GM19455 (cell line): Measurements from ENCODE around the gene PEX5.

Source experiments
- ATAC-seq: cut with Tn5 transposase; IDR thresholded peaks from one replicate; pipeline ENCODE4 v1.9.1; 2021; ENCODE audit not compliant: unreplicated experiment

The PEX5 gene

DNA sequence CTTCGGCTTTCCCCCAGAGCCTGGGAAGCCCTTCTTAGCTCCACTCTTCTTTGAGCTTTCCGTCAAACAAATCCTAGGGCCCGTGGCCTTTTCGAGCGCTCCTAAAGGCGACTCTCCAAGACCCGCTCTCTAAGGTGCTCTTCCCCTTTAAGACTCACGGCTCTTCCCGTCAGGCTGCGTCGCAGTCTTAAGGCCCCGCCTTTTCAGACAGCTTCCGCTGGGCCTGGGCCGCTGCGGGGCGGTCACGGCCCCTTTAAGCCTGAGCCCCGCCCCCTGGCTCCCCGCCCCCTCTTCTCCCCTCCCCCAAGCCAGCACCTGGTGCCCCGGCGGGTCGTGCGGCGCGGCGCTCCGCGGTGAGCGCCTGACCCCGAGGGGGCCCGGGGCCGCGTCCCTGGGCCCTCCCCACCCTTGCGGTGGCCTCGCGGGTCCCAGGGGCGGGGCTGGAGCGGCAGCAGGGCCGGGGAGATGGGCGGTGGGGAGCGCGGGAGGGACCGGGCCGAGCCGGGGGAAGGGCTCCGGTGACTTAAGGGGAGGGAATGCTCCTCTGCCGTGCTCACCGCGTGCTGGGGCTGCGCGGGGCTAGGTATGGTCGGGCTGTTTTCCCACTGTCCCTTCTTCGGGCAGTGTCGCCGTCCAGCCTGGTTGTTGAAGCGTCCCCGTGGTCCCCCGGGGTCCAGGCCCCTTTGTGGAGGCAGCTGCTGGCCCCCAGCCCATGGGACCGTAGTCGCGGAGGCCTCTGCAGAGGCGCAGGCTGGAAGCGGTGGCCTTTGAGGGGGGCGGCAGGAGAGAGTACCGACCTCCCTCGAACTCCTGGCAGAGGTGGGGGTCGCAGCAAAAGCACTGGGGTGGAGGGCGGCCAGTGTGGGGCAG is at the start of gene PEX5:
Gene PEX5 (plus strand): TSS at position 289 of the 870 bp plus-strand sequence. CDS start 692 bp downstream, outside the sequence.
- peak; percentile 96 for ATAC-seq

- ATAC-seq, result no peak
Observed at GRCh38 chr12:7141351-7142005, 48.0 kb upstream of the PEX5 start.

DNA sequence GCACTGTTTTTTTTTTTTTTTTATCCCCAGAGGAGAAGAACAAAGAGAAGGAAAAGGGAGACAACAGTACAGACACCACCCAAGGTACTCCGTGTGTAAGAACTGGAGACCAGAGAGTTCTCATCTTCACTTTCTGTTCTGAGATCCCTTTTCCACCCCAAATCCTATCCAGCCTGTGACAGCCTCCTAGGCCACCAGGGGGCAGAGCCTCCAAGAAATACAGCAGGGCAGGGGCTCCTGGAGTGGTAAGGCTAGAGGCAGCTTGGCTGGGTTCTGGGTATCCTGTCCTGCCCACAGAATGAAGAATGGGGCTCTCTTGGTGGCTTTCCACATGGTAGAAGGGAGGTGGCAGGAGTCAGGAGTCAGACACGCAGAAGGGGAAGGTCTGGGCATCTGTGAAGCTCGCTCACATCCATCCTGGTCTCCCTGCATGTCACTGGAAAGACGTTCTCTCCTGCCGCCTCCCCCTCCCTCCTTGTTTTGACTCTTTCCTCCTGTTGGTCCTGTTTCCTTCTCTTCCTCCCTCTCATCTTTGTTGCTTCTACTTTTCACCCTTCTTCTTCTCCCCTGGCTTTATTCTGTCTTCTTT is 47.3 kb upstream of the PEX5 start:
- no peak for ATAC-seq

GRCh38 chr12:7142809-7143465 is 46.5 kb upstream of the PEX5 start:
- no peak for ATAC-seq

DNA sequence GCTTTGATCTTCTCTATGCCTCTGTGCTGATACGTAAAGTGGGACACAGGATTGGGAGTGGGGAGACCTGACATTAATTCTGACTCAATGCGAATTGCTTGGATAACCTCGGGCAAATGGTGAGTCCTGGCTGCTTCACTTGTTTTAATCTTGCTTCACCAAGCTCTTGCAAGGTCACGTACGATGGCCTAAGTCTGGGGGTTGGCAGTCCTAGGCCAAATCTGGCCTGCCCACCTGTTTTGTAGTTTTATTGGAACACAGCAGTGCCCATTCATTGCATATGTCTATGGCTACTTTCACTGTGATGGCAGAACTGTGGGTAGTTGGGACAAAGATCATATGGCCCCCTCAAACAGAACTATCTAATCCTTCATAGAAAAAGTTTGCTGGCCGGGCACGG is 45.9 kb upstream of the PEX5 start:
- ATAC-seq, result no peak

DNA sequence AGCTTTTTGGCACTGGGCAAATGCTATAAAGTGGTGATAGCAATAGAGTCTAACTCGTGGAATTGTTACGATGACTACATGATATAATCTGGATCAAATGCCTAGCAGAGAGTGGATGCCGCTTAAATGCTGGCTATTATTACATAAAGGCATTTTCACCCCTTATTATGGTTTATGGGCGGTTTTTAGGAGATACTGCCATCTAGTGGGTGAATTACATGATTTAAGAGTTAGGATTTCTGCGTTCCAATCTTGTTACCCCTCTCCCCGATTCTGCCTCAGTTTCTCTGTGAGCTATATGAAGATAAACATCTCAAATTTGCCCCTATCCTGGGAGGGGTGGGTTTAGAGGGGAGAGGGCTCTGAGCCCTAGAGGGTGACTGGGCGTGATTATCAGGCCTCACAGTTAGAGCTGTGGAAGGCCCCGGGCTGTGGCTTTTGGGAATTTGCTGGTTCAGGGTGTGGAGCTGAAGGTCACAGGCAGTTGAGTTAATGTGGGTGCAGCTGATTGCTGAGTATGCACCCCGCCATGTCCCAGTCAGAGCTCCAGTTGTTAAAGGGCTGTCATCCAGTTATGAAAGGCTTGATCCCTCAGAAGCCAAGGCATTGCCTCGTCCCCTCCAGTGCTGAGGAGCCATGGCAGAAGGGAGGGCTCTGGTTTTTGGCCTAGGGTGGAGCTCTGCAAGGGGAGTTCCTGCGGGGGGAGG is 44.9 kb upstream of the PEX5 start:
- ATAC-seq, result no peak

GRCh38 chr12:7145671-7146070 is 43.8 kb upstream of the PEX5 start:
- no peak for ATAC-seq

DNA sequence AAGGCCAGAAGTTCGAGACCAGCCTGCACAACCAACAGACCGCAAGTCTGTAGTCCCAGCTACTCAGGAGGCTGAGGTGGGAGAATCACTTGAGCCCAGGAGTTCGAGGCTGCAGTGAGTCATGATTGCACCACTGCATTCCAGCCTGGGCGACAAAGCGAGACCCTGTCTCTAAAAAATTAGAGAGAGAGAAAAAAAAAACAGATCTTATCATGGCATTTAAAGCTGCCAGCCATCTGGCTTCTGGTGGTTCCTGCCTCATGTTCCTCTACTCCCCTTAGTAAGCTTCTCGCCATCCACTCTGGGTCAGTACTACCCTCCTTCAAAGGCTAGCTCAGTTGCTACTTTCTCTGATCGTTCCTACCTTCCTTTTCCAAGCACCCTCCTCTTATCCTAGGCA is 43.3 kb upstream of the PEX5 start:
- no peak for ATAC-seq

DNA sequence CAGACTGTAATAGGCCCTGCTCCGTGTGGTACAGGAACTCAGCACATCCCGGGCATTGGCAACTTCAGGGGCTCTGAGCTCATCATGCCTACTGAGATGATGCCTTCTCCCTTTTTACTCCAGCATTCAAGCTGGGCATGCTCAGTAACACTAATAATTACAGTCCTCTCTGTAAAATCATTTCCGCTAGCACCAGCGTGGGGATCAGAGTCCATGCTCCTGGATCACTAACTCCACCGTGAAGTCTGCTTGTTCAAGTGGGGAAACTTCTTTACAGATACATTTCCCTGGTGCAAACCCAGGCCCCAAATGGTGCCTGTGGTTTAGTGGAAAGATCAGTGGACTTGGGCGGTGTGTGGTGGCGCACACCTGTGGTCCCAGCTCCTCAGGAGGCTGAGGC is 42.6 kb upstream of the PEX5 start:
- no peak for ATAC-seq

DNA sequence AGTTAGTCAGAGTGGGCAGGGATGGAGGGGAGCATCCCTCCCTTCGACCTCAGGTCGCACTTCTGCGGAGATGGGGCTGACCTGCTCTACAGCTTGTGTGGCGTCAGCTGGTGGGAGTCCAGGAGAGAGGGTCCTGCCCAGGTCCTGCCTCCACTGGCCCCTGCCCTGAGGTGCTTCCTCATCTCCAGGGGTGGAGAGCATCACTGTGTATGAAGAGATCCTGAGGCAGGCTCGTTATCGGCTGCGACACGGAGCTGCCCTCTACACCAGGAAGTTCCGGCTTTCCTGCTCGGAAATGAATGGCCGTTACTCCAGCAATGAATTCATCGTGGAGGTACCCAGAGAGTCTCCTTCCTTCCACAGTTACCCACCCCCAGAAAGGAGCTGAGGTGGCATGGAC is 39.1 kb upstream of the PEX5 start:
- ATAC-seq, result no peak

DNA sequence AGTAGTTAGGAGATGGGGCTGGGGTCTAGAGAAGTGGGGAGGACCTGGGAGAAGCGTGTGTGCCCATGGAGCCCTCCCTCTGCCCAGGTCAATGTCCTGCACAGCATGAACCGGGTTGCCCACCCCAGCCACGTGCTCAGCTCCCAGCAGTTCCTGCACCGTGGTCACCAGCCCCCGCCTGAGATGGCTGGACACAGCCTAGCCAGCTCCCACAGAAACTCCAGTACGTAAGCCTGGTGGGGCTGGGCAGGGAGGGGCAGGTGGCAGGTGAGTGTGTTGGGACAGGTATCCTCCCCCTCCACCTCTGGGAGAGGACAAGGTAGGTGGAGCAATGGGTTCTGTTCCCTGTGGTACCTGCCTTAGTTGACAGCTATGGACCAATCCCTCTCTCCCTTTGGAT is 38.6 kb upstream of the PEX5 start:
- no peak for ATAC-seq

DNA sequence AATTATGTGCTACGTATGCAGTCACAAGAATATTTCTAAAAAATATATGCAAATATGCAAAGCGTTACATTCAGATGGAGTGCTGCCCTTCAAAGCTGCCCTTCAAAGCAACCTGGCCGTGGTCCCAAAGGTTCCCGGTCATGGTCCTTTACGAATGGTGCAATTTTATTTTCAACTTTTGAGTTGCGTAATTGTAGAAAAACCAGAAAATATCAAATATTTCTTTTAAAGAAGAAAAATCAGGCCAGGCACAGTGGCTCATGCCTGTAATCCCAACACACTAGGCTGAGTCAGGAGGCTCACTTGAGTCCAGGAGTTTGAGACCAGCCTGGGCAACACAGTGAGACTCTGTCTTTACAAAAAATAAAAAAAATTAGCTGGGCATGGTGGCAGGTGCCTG is 38.0 kb upstream of the PEX5 start:
- ATAC-seq, result no peak

DNA sequence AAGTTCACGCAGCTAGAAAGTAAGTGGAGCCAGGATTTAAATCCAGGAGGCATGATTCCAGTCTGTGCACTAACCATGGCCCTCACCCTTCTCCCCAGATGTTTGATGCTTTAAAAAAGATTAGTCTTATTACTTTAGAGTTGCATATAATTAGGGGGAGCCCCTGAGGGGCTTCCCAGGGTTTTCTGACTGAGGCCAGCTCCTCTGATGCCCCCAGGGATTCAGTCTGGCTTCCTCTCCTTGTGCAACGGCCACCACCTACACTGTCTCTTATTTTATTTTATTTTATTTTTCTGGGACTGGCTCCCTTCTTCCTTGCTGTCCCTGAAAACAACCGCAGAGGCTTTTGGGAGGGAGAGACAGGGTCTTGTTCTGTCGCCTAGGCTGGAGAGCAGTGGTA is 36.7 kb upstream of the PEX5 start:
- ATAC-seq, result no peak

DNA sequence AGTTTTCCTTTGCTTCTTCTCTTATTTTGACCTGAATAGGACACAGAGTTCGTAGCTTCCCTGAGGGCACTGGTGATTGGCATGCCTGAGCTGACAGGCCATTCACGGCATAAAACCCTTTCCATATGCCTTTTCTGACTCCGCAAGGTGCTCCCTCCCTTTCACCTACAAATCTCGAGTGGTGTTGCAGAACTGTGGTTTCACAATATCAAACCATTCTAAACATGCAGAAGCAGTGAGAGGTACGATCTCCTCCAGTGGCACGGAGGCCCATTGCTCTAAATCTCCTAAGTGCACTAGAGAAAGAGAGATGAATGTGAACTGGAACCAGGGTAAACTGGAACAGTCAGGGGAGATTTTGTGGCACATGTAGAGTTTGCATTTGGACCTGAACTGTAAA is 35.4 kb upstream of the PEX5 start:
- no peak for ATAC-seq

DNA sequence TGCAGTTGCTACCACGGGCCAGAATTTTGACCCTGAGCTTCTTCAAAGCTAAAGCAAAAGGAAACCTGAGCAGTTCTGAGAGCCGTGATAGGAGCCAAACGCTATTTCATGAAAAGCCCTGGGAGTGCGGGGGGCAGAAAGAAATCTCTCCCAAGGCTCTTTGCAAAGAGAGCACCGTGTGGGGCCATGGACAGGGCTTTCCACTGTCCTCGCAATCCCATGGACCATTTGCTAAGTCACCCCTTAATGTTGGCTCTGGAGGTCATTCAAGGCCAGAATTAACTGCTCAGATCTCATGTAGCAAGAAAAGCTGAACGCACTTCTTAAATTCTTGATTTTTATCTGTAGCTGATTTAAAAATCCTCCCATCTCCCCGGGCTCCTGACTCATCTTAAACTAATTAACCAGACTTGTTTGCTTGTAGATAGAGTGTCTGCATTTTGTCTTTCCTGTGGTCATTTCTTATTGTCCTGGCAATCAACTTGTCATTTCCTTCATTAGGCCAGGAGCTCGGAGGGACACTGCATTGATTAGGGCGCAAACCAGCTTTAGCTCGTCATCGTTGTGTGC is 34.5 kb upstream of the PEX5 start:
- ATAC-seq, result no peak

DNA sequence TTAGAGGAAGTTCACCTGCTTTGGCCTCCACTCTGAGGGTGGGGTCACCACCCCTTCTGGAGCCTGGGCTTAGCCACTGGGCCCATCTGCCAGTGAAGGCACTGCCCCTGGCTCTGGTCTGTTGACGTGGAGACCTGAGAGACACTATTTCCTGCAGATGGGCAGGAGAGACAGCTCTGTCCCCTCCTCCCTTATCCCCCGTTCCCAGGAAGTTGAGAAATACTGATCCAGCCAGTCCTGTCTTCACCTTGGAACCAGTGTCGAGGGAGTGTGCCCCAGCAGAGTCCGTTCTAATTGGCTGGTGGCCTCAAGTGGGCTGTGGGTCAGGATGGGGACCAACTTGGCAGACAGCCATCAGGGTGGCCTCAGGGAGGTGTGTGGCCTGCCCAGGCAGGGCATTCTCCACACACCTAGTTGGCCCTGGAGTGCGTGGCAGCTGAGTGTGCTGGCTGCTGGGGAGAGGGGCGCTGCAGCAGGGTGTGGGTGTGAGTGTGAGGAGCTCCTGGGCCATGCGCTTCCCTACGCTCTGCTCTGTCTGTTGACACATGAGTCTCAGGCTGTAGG is 33.9 kb upstream of the PEX5 start:
- no peak for ATAC-seq

DNA sequence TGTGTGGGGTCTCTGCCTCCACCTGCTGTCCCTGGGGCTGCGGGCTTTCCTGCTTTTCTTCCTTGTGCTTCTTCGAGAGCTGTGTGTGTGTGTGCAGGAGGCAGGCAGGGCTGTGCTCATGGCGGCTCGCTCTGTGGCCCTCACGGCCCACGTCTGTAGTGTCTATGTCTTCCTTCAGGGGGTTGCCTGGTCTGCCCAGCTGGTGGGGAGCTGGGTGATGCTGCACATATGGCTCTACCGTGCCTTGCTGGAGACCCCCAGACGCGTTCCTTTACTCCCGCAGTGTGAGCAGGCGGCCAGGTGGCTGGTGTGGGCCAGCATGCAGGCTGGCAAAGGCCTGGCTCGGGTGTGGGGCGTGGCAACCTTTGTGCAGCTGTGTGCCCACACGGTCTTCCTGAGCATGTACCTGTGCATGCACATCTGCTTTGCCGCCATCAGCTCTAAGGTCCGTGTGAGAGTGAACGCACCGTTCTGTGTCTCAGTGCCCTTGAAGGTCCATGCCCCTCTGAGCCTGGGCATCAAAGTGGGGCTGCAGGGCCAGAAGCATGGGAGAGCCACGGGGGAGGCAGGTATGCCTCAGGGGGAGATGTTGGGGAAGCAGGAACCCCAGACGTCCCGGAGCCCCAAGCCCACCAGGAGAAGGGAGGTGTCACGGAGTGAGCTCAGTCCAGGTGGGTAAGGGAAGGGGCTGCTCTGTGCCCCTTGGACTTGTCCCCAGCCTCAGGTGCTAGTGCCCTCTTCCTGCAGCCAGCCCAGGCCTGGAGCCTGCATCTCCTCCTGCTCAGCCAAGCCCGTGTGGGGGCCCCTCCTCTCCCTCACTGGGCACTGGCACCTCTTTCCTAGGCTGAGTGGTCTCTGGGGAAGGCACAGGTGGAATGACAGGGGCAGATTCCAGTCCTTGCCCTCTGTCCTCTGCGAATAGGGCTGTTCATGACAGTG is 33.0 kb upstream of the PEX5 start:
- ATAC-seq, result no peak

- no peak for ATAC-seq
Observed at GRCh38 chr12:7157391-7157790, 32.1 kb upstream of the PEX5 start.
